ENCODE measurements around the gene STAC2. TPM values are rescaled to one million over a fixed set of nuclear protein-coding genes. Genes with fewer than 3 reads are reported as not detected.

The STAC2 gene, protein sequence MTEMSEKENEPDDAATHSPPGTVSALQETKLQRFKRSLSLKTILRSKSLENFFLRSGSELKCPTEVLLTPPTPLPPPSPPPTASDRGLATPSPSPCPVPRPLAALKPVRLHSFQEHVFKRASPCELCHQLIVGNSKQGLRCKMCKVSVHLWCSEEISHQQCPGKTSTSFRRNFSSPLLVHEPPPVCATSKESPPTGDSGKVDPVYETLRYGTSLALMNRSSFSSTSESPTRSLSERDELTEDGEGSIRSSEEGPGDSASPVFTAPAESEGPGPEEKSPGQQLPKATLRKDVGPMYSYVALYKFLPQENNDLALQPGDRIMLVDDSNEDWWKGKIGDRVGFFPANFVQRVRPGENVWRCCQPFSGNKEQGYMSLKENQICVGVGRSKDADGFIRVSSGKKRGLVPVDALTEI
- total RNA-seq: under 0.01 TPM in 1 of 2 replicates, not detected in the other

DNA sequence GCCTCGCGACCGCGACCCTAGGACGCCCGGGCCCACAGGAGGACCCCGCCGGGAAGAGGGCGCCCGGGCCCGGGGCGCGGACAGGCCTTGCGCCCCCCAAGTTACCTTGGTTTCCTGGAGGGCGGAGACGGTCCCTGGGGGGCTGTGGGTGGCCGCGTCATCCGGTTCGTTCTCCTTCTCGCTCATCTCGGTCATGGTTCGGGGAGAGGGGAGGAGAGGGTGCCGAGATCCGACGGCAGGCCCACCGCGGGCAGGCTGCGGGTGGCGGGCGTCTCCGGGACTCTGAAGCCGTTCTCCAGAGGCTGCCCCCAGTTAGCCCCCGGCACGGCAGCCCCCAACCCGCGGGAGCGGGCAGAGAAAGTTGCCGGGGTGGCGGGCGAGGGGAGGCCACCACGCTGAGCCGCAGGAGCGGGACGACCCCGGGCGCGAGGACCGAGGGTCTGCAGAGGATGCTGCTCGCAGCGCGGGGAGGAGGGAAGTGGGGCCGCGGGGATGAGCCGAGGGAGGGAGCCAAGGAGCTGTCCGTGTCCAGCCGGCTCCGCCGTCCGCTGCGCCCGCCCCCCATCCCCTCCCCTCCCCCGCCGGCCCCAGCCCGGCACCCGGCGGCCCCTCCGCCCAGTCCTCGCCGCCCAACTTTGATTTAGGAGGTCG lies at the start of gene STAC2:
TSS of gene STAC2 (minus strand) at position 638 of the 651 bp plus-strand sequence. CDS start at position 195, 443 bp downstream.

DNA sequence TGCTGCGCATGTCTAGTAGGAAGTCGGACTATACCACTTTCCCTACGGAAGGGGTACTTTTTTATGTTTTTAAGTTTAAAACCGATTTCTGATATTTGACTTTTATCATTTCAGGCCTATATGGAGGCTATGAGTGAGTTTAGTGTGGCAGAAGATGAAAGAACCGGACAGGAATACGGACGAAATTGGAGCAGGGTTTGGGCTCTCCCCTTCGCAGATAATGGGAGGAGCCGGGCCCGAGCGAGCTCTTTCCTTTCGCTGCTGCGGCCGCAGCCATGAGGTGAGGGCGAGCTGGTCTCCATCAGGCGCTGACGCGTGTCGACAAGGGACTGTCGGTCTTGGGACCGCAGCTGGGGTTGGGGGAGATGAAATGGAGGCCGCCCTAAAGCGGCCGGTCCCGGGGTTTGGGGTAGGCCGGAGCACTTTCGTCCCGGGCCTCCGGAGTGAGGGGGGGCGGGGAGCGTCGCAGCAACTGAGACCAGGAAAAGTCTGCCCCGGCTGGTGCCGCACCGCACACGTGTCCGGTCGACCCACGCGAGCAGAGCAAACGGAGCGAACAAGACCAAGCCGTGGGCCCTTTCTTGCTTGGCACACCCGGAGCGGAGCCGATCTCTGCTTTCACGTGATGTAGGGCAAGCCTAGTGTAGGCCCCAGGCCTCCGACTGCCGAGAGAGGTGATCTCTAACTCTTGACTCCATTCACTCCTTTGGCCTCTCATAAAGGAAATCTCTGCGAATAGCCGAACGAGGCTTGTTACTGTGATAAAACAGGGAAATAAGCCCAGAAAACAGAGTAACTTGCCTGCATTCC lies 25.5 kb downstream of the STAC2 start, which contains the start of gene RPL19:
TSS of gene RPL19 (plus strand) at position 214 of the 810 bp plus-strand sequence. CDS start at position 276, 62 bp downstream.

DNA sequence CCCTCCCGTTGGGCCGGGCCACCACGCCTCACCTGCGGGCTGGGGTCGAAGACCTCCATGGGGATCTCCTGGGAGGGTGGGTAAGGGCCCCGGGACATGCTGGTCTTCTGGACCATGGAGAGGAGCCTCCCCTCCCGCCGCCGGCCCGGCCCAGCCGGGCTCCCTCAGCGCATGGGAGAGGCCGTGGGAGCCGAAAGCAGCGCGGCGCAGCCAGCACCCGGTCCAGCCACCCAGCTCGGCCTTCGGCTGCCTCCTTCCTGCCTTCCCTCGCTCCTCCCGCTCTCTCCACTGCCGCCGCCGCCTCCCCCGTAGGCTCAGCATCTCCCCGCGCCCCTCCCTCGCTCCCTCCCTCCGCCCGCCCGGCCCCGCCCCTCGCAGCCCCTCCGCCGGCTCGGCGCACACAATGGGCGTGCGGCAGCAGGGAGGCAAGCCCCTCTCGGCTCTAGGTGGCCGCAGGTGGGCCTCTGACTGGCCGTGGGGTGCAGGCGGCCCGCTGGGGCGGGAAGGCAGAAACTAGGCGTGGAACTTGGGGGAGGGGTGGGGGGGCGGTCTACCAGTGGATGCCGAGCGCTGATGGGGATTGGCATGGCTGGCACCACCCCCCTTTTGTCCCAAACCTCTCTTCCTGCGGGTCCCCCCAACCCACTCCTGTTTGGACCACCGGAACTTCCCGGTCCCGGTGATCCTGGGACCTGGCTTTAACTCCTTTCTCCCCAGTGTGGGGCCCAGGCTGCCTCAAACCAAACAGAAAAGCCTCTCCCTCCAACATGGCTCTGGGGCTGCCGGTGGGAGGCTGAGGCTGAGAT lies 28.2 kb downstream of the STAC2 start, which contains the start of gene CACNB1:
TSS of gene CACNB1 (minus strand) at position 290 of the 806 bp plus-strand sequence. CDS start at position 116, 174 bp downstream.

DNA sequence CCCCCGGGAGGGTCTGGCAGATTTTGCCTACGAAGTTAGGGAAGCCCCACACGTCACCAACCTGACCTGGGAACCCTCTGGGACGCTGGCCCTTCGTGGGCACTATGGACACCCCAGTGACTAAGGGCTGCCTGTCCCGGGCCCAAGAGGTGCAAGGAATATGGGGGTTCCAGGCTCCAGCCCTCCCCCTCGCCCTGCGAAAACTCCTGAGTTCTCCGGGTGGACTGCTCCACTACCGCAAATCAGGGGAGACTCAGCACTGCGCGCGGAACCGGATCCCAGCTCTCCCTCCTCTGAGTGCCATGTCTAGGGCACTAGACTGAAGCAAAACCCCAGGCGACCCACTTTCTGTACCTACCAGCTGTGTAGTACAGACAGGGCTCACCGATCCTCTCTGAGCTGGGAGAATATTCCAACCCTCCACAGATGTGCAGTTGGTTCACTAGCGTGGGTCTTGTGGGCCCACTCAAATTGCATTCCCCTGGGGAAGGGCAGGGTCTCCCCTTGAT lies 59.9 kb downstream of the STAC2 start, which contains the start of gene ARL5C:
TSS of gene ARL5C (minus strand) at position 321 of the 509 bp plus-strand sequence. CDS start 401 bp downstream, outside the sequence.

Other genes starting within 250 kb of the STAC2 start
- gene PLXDC1, start 74.3 kb downstream of the STAC2 start, total RNA-seq: 0.08 TPM in 1 of 2 replicates, not detected in the other
- gene ARL5C, start 59.8 kb downstream of the STAC2 start, total RNA-seq: not detected in 2 replicates
- gene CACNB1, start 28.3 kb downstream of the STAC2 start, total RNA-seq: 4.3 and 6.3 TPM in 2 replicates
- gene RPL19, start 25.7 kb downstream of the STAC2 start, total RNA-seq: 2,411 and 3,638 TPM in 2 replicates
- 8.8 and 11.7 TPM in 2 replicates for gene FBXL20, start 175.7 kb upstream of the STAC2 start, total RNA-seq
- 20.8 and 23.3 TPM in 2 replicates for gene MED1, start 225.3 kb upstream of the STAC2 start, total RNA-seq
- 20.2 and 26.9 TPM in 2 replicates for gene CDK12, start 235.5 kb upstream of the STAC2 start, total RNA-seq